NCI-H1930 (cell line): ENCODE measurements around the gene TPSAB1.

Experiments used
- DNase-seq, 2 experiments: peaks; one replicate each; lab custom pipeline; 2025; lab: John Stamatoyannopoulos, UW

Gene TPSAB1

GRCh38 chr16:1210461-1210860, 30.0 kb upstream of the TPSAB1 start:
- no peak for DNase-seq

GRCh38 chr16:1211451-1212268, 28.8 kb upstream of the TPSAB1 start:
- no peak for DNase-seq

- no peak for DNase-seq
Observed at GRCh38 chr16:1212616-1213194, 27.8 kb upstream of the TPSAB1 start.

- no peak for DNase-seq
Observed at GRCh38 chr16:1213231-1213630, 27.3 kb upstream of the TPSAB1 start.

GRCh38 chr16:1213796-1214372, 26.6 kb upstream of the TPSAB1 start:
- DNase-seq: no peak

GRCh38 chr16:1214719-1215118, 25.8 kb upstream of the TPSAB1 start:
- no peak for DNase-seq

- DNase-seq: no peak
Observed at GRCh38 chr16:1215574-1216295, 24.8 kb upstream of the TPSAB1 start.

- peak; percentile 36 to 71 for DNase-seq
Observed at GRCh38 chr16:1216296-1216619, 24.2 kb upstream of the TPSAB1 start.

GRCh38 chr16:1216681-1217400, 23.7 kb upstream of the TPSAB1 start:
- no peak for DNase-seq

GRCh38 chr16:1217526-1217925, 23.0 kb upstream of the TPSAB1 start:
- DNase-seq: no peak

GRCh38 chr16:1218061-1218929, 22.2 kb upstream of the TPSAB1 start:
- no peak for DNase-seq

- DNase-seq: no peak
Observed at GRCh38 chr16:1218930-1219611, 21.4 kb upstream of the TPSAB1 start.

GRCh38 chr16:1220098-1220728, 20.3 kb upstream of the TPSAB1 start:
- DNase-seq: no peak

- no peak for DNase-seq
Observed at GRCh38 chr16:1220841-1221627, 19.5 kb upstream of the TPSAB1 start.

GRCh38 chr16:1221628-1222552, 18.6 kb upstream of the TPSAB1 start:
- no peak for DNase-seq

GRCh38 chr16:1222553-1223354, 17.8 kb upstream of the TPSAB1 start:
- DNase-seq: no peak
